ENCODE data around the gene WWOX. TPM values are rescaled to one million over a fixed set of nuclear protein-coding genes. Genes with fewer than 3 reads are reported as not detected.

WWOX gene
- total and polyA plus RNA-seq, 4 donors: 5.4 to 61.5 (median 18.4) TPM

GRCh38 chr16:78620291-78620690 is 520.8 kb downstream of the WWOX start:
- WGBS, 2 donors: 72 to 74% methylated on average over 2 of the region's 2 CpGs
- no peaks in the 10 kb centered on the region for H3K36me3 ChIP-seq (ENCODE audit: control insufficient read depth in 4 of 4, insufficient read depth in 4 of 4, low read length in 4 of 4)
- no peak overlapping the region for H3K4me3 ChIP-seq
- no peak overlapping the region for H3K27ac ChIP-seq (ENCODE audit: low read depth in 1 of 2, low read length in 1 of 2)
- no peaks in the 10 kb centered on the region for H3K27me3 ChIP-seq (ENCODE audit: control insufficient read depth in 3 of 3, insufficient read depth in 3 of 3, low read length in 2 of 3)
- ATAC-seq (ENCODE audit: insufficient read depth, low FRiP score): no peak
- no peak for DNase-seq
- peaks cover 0 to 5% (median 2%) of the 10 kb centered on the region in 4 donors for H3K9me3 ChIP-seq (ENCODE audit: control insufficient read depth in 4 of 4, insufficient read depth in 3 of 4, low read length in 3 of 4)
- peaks cover 0 to 16% (median 2%) of the 10 kb centered on the region in 5 donors for H3K4me1 ChIP-seq (ENCODE audit: control insufficient read depth in 5 of 5, insufficient read depth in 5 of 5, low read length in 5 of 5)
- no peak for TF ChIP-seq CTCF (IDR thresholded peaks at IDR 0.05; ENCODE audit: control extremely low read depth, extremely low read depth)
- no peak overlapping the region for H3K9ac ChIP-seq (ENCODE audit: insufficient read depth in 1 of 2, low read length in 2 of 2)

DNA sequence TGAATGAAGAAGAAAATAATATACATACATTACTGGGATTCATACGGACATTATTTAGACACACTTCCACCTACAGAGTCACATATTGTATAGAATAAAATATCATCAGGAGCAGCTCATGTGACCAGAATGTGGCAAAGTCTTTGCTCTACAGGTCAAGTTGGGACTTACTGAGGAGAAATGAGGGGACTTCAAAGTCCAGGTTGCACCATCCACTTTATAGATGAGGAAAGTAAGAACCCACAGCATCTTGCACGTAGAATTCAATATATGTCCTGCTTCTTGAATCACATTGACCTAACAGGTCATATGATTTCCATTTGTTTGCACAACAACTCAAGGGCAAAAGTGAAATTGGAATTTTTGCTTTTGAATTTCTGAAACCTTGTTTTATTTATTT is 524.3 kb downstream of the WWOX start:
- Histone ChIP-seq H3K9ac (ENCODE audit: insufficient read depth in 1 of 2, low read length in 2 of 2) (no peak overlapping the region), H3K36me3 (ENCODE audit: control insufficient read depth in 4 of 4, insufficient read depth in 4 of 4, low read length in 4 of 4) (no peaks in the 10 kb centered on the region), H3K27me3 (ENCODE audit: control insufficient read depth in 3 of 3, insufficient read depth in 3 of 3, low read length in 2 of 3) (no peaks in the 10 kb centered on the region), H3K4me1 (ENCODE audit: control insufficient read depth in 5 of 5, insufficient read depth in 5 of 5, low read length in 5 of 5) (peaks cover 0 to 16% (median 2%) of the 10 kb centered on the region in 5 donors), H3K4me3 (no peak overlapping the region), H3K9me3 (ENCODE audit: control insufficient read depth in 4 of 4, insufficient read depth in 3 of 4, low read length in 3 of 4) (peaks cover 0 to 4% (median 1%) of the 10 kb centered on the region in 4 donors), H3K27ac (ENCODE audit: low read depth in 1 of 2, low read length in 1 of 2) (no peak overlapping the region)
- WGBS, 2 donors: 57 to 85% methylated on average over 2 of the region's 2 CpGs
- no peak for TF ChIP-seq CTCF (IDR thresholded peaks at IDR 0.05; ENCODE audit: control extremely low read depth, extremely low read depth)
- no peak for DNase-seq
- no peak for ATAC-seq (ENCODE audit: insufficient read depth, low FRiP score)

DNA sequence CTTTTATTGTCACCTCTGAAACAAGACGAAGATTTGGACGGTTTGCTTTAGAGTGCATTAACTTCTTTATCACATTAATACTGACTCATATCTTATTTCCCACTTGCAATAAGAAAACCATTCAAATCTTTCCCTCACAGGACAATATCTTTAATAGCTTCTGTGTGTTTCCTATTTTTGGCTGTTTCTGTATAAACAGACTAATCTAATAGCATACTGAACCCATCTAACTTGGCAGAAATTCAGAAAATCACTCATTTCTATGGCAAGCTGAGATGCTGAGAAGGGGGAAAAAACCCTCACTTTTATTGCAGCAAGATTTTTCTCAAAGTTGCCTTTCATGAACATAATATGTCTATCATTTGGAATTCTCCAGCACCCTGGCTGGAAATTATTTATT is 524.9 kb downstream of the WWOX start:
- Histone ChIP-seq H3K36me3 (ENCODE audit: control insufficient read depth in 4 of 4, insufficient read depth in 4 of 4, low read length in 4 of 4) (no peaks in the 10 kb centered on the region), H3K4me3 (no peak overlapping the region), H3K4me1 (ENCODE audit: control insufficient read depth in 5 of 5, insufficient read depth in 5 of 5, low read length in 5 of 5) (peaks cover 0 to 16% (median 2%) of the 10 kb centered on the region in 5 donors), H3K9ac (ENCODE audit: insufficient read depth in 1 of 2, low read length in 2 of 2) (no peak overlapping the region), H3K27me3 (ENCODE audit: control insufficient read depth in 3 of 3, insufficient read depth in 3 of 3, low read length in 2 of 3) (no peaks in the 10 kb centered on the region), H3K9me3 (ENCODE audit: control insufficient read depth in 4 of 4, insufficient read depth in 3 of 4, low read length in 3 of 4) (peaks cover 0 to 4% (median 1%) of the 10 kb centered on the region in 4 donors), H3K27ac (ENCODE audit: low read depth in 1 of 2, low read length in 1 of 2) (no peak overlapping the region)
- 54 to 57% methylated on average over 2 of the region's 2 CpGs for WGBS, 2 donors
- peak in 2 of 3 donors; percentile 88 to 91 for DNase-seq
- ATAC-seq (ENCODE audit: insufficient read depth, low FRiP score): no peak
- TF ChIP-seq CTCF (IDR thresholded peaks at IDR 0.05; ENCODE audit: control extremely low read depth, extremely low read depth): no peak

DNA sequence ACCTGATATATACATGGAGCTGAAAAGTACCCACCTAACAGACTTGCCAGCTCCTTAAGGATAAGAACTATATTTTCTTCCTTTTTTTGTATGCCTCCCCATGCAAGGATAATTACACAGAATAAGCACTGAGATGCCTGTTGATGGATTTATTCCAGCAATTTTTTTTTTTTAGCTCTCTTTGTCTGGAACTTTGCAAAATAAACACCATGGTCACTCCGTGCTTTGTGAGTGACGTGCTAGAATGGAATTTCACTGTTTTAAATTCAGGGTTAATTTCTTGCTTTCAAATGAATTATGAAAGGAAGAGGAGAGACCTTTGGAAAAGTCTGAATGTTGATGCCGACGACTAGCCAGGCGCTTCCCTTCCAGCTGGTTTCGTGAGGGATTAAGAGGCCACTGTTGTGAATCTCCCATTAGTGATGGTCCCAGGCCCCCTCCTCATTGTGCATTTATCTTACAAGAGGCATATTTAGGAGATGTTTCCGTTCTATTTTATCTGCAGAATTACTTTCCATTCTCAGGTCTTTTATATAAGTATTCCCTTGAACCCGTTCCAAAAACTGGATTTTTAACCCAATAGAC is 529.1 kb downstream of the WWOX start:
- Histone ChIP-seq H3K9me3 (ENCODE audit: control insufficient read depth in 4 of 4, insufficient read depth in 3 of 4, low read length in 3 of 4) (peaks cover 0 to 5% (median 2%) of the 10 kb centered on the region in 4 donors), H3K36me3 (ENCODE audit: control insufficient read depth in 4 of 4, insufficient read depth in 4 of 4, low read length in 4 of 4) (no peaks in the 10 kb centered on the region), H3K4me1 (ENCODE audit: control insufficient read depth in 5 of 5, insufficient read depth in 5 of 5, low read length in 5 of 5) (peaks cover 0 to 16% (median 2%) of the 10 kb centered on the region in 5 donors), H3K4me3 (no peak overlapping the region), H3K27ac (ENCODE audit: low read depth in 1 of 2, low read length in 1 of 2) (no peak overlapping the region), H3K9ac (ENCODE audit: insufficient read depth in 1 of 2, low read length in 2 of 2) (no peak overlapping the region), H3K27me3 (ENCODE audit: control insufficient read depth in 3 of 3, insufficient read depth in 3 of 3, low read length in 2 of 3) (no peaks in the 10 kb centered on the region)
- DNase-seq: peak in 2 of 3 donors; percentile 32 to 40
- ATAC-seq (ENCODE audit: insufficient read depth, low FRiP score): no peak
- no peak for TF ChIP-seq CTCF (IDR thresholded peaks at IDR 0.05; ENCODE audit: control extremely low read depth, extremely low read depth)
- WGBS, 2 donors: 76 to 84% methylated on average over 8 of the region's 8 CpGs
